Activated CD4-positive, alpha-beta T cell treated with anti-CD3 and anti-CD28 coated beads for 36 hours (primary cell): ENCODE results near the gene C1QTNF6. TPM values are rescaled to one million over a fixed set of nuclear protein-coding genes. Genes with fewer than 3 reads are reported as not detected.

Experiments
- ATAC-seq: fragments of 200-7000 bp; cut with Tn5 transposase; one replicate; pipeline ENCODE4 v1.10.0; 2021; ENCODE audit warnings: mild to moderate bottlenecking, moderate library complexity
- CTCF ChIA-PET: fragments of 350-600 bp; sonication (Branson Sonifier 250); formaldehyde crosslinking; loops from one replicate; lab custom pipeline; 2021; ENCODE audit warnings: antibody characterized with exemption; lab: Charles Lee
- POLR2A ChIA-PET: fragments of 350-600 bp; sonication (Branson Sonifier 250); formaldehyde crosslinking; loops from one replicate; lab custom pipeline; 2021; ENCODE audit warnings: antibody characterized with exemption, inconsistent platforms; lab: Charles Lee
- DNase-seq: peaks from one replicate; pipeline ENCODE4 v3.0.0-alpha.2; 2020
- H3K27ac Mint-ChIP-seq: one replicate; pipeline ENCODE4 v1.8.0; 2021; ENCODE audit warnings: mixed read lengths
- H3K27me3 Mint-ChIP-seq: one replicate; pipeline ENCODE4 v1.8.0; 2021; ENCODE audit warnings: mixed read lengths
- H3K36me3 Mint-ChIP-seq: one replicate; pipeline ENCODE4 v1.8.0; 2021; ENCODE audit warnings: low read depth, mixed read lengths
- H3K4me1 Mint-ChIP-seq: one replicate; pipeline ENCODE4 v1.8.0; 2021; ENCODE audit warnings: mixed read lengths
- H3K4me3 Mint-ChIP-seq: one replicate; pipeline ENCODE4 v1.8.0; 2021; ENCODE audit warnings: mild to moderate bottlenecking, moderate library complexity, mixed read lengths
- H3K9me3 Mint-ChIP-seq: one replicate; pipeline ENCODE4 v1.8.0; 2021; ENCODE audit warnings: low read depth, mixed read lengths
- intact Hi-C, 2 experiments: fragments of 100-400 bp; cut with DNase I in 1 of 2; cut with micrococcal nuclease in 1 of 2; formaldehyde crosslinking; loops; one replicate each; pipeline versions ENCODE4 v1.14.2 to v1.15.1; 2022 to 2024; cut with DNase I, micrococcal nuclease
- total RNA-seq, 2 experiments: library from RNA; stranded (reverse); gene quantifications; one replicate each; pipeline ENCODE4 v1.2.3, GENCODE V29; 2021

The C1QTNF6 gene
- total RNA-seq, 2 experiments from 2014 or later, result 8.4 to 8.7 TPM

GRCh38 chr22:37186997-37187522 is 987 bp downstream of the C1QTNF6 start:
- peaks cover 25% of the 10 kb centered on the region for H3K4me1 Mint-ChIP-seq
- CTCF ChIA-PET, result interaction anchor here (0.8 to 2.7 kb wide), 2 partner anchors 13 to 200 kb away, joined by 3 to 9 read pairs; no protein-coding TSS in a partner anchor
- H3K4me3 Mint-ChIP-seq, result no peak overlapping the region
- H3K36me3 Mint-ChIP-seq, result peaks cover 11% of the 10 kb centered on the region
- no peak for DNase-seq
- ATAC-seq, result no peak
- H3K27ac Mint-ChIP-seq, result no peak overlapping the region
- no peaks in the 10 kb centered on the region for H3K27me3 Mint-ChIP-seq
- intact Hi-C loops, result no loop called here
- POLR2A ChIA-PET, result no interaction called here
- H3K9me3 Mint-ChIP-seq, result no peaks in the 10 kb centered on the region

GRCh38 chr22:37186228-37186996 is 1.6 kb downstream of the C1QTNF6 start:
- Mint-ChIP-seq H3K36me3 (peaks cover 11% of the 10 kb centered on the region), H3K9me3 (no peaks in the 10 kb centered on the region), H3K4me3 (peak overlapping the region; percentile 50), H3K27ac (peak overlapping the region; percentile 72), H3K27me3 (no peaks in the 10 kb centered on the region), H3K4me1 (peaks cover 25% of the 10 kb centered on the region)
- peak; percentile 86 for ATAC-seq
- intact Hi-C loops, result no loop called here
- peak; percentile 31 for DNase-seq
- ChIA-PET POLR2A (no interaction called here), CTCF (interaction anchor here (0.8 to 2.7 kb wide), 4 partner anchors 13 to 200 kb away, joined by 3 to 9 read pairs (median 3); no protein-coding TSS in a partner anchor)

GRCh38 chr22:37185646-37186227 is 2.3 kb downstream of the C1QTNF6 start:
- intact Hi-C loops, result no loop called here
- peaks cover 11% of the 10 kb centered on the region for H3K36me3 Mint-ChIP-seq
- H3K9me3 Mint-ChIP-seq, result no peaks in the 10 kb centered on the region
- no peaks in the 10 kb centered on the region for H3K27me3 Mint-ChIP-seq
- H3K4me3 Mint-ChIP-seq, result no peak overlapping the region
- no peak overlapping the region for H3K27ac Mint-ChIP-seq
- ATAC-seq, result no peak
- ChIA-PET POLR2A (no interaction called here), CTCF (interaction anchor here (0.8 to 2.7 kb wide), 3 partner anchors 14 to 106 kb away, joined by 3 to 9 read pairs (median 3); no protein-coding TSS in a partner anchor)
- peaks cover 25% of the 10 kb centered on the region for H3K4me1 Mint-ChIP-seq
- DNase-seq, result peak; percentile 4

- ATAC-seq, result no peak
- peaks cover 25% of the 10 kb centered on the region for H3K4me1 Mint-ChIP-seq
- intact Hi-C loops, result no loop called here
Measured at GRCh38 chr22:37184816-37185541, 3.1 kb downstream of the C1QTNF6 start.

GRCh38 chr22:37184380-37184755 is 3.7 kb downstream of the C1QTNF6 start:
- Mint-ChIP-seq H3K27ac (no peak overlapping the region), H3K4me1 (peaks cover 24% of the 10 kb centered on the region)

More at GRCh38 chr22:37184816-37185541, 3.1 kb downstream of the C1QTNF6 start:
- H3K27me3 Mint-ChIP-seq, result no peaks in the 10 kb centered on the region
- DNase-seq, result no peak
- no peak overlapping the region for H3K4me3 Mint-ChIP-seq
- H3K36me3 Mint-ChIP-seq, result peaks cover 8% of the 10 kb centered on the region
- H3K27ac Mint-ChIP-seq, result no peak overlapping the region
- ChIA-PET POLR2A (no interaction called here), CTCF (interaction anchor here (0.5 to 0.7 kb wide), 2 partner anchors 9 to 203 kb away, joined by 3 read pairs; no protein-coding TSS in a partner anchor)
- H3K9me3 Mint-ChIP-seq, result no peaks in the 10 kb centered on the region

GRCh38 chr22:37183432-37184379 is 4.3 kb downstream of the C1QTNF6 start:
- intact Hi-C loops, result no loop called here
- Mint-ChIP-seq H3K4me1 (peaks cover 18% of the 10 kb centered on the region), H3K4me3 (no peak overlapping the region), H3K9me3 (no peaks in the 10 kb centered on the region), H3K36me3 (no peaks in the 10 kb centered on the region), H3K27me3 (no peaks in the 10 kb centered on the region), H3K27ac (no peak overlapping the region)
- peak; percentile 27 for ATAC-seq
- CTCF ChIA-PET, result interaction anchor here (1.2 kb wide), 1 partner anchor 14 kb away, joined by 4 read pairs; no protein-coding TSS in a partner anchor
- no peak for DNase-seq
- POLR2A ChIA-PET, result interaction anchor here (0.6 kb wide), 1 partner anchor 26 kb away, joined by 3 read pairs; no protein-coding TSS in a partner anchor

More at GRCh38 chr22:37184380-37184755, 3.7 kb downstream of the C1QTNF6 start:
- H3K4me3 Mint-ChIP-seq, result no peak overlapping the region
- H3K9me3 Mint-ChIP-seq, result no peaks in the 10 kb centered on the region
- H3K36me3 Mint-ChIP-seq, result peaks cover 2% of the 10 kb centered on the region
- H3K27me3 Mint-ChIP-seq, result no peaks in the 10 kb centered on the region
- CTCF ChIA-PET, result interaction anchor here (0.5 to 1.2 kb wide), 2 partner anchors 10 to 13 kb away, joined by 3 to 4 read pairs; no protein-coding TSS in a partner anchor
- no peak for DNase-seq
- POLR2A ChIA-PET, result no interaction called here
- intact Hi-C loops, result no loop called here
- no peak for ATAC-seq

- H3K4me3 Mint-ChIP-seq, result no peak overlapping the region
- POLR2A ChIA-PET, result interaction anchor here (0.6 kb wide), 1 partner anchor 26 kb away, joined by 3 read pairs; no protein-coding TSS in a partner anchor
- H3K27me3 Mint-ChIP-seq, result no peaks in the 10 kb centered on the region
- CTCF ChIA-PET, result no interaction called here
- ATAC-seq (no peak), DNase-seq (no peak)
- intact Hi-C loops, result no loop called here
- H3K4me1 Mint-ChIP-seq, result peaks cover 16% of the 10 kb centered on the region
- H3K36me3 Mint-ChIP-seq, result no peaks in the 10 kb centered on the region
- no peaks in the 10 kb centered on the region for H3K9me3 Mint-ChIP-seq
- H3K27ac Mint-ChIP-seq, result no peak overlapping the region
Measured at GRCh38 chr22:37182949-37183245, 5.2 kb downstream of the C1QTNF6 start.

- no peak overlapping the region for H3K27ac Mint-ChIP-seq
- CTCF ChIA-PET, result no interaction called here
Measured at GRCh38 chr22:37182101-37182948, 5.7 kb downstream of the C1QTNF6 start.

GRCh38 chr22:37181681-37182080 is 6.4 kb downstream of the C1QTNF6 start:
- Mint-ChIP-seq H3K4me3 (no peak overlapping the region), H3K4me1 (peaks cover 18% of the 10 kb centered on the region), H3K27ac (no peak overlapping the region), H3K36me3 (no peaks in the 10 kb centered on the region), H3K27me3 (no peaks in the 10 kb centered on the region), H3K9me3 (no peaks in the 10 kb centered on the region)
- ATAC-seq (no peak), DNase-seq (no peak)
- intact Hi-C loops, result no loop called here
- CTCF ChIA-PET, result no interaction called here
- POLR2A ChIA-PET, result no interaction called here

More at GRCh38 chr22:37182101-37182948, 5.7 kb downstream of the C1QTNF6 start:
- no peak for ATAC-seq
- no peaks in the 10 kb centered on the region for H3K27me3 Mint-ChIP-seq
- H3K9me3 Mint-ChIP-seq, result no peaks in the 10 kb centered on the region
- no peaks in the 10 kb centered on the region for H3K36me3 Mint-ChIP-seq
- DNase-seq, result no peak
- POLR2A ChIA-PET, result no interaction called here
- intact Hi-C loops, result no loop called here
- peaks cover 15% of the 10 kb centered on the region for H3K4me1 Mint-ChIP-seq
- no peak overlapping the region for H3K4me3 Mint-ChIP-seq
